GM12891 (cell line): Measurements from ENCODE around the gene MATN1.
"Not testable (repeated sequence)": the region's sequence is repeated elsewhere in the genome, so short reads cannot be mapped to it uniquely, and the experiment has no call there.

Source experiments
- DNase-seq: peaks from one replicate; pipeline ENCODE4 v3.0.0; 2011; ENCODE audit warnings: low spot score; ENCODE audit not compliant: insufficient read length
- FAIRE-seq: peaks from 2 replicates; lab custom pipeline; 2011; peaks lifted over from hg19 to GRCh38; lab: Jason Lieb, UNC
- PAX5 ChIP-seq: IDR thresholded peaks from 2 replicates; pipeline ENCODE4 v1.6.1; 2011; ENCODE audit warnings: low read length, moderate library complexity, mild to moderate bottlenecking; ENCODE audit not compliant: insufficient read depth, severe bottlenecking
- POLR2A ChIP-seq: IDR thresholded peaks from 2 replicates; pipeline ENCODE4 v1.6.1; 2011; ENCODE audit warnings: low read depth, low read length, control low read depth
- POLR2AphosphoS5 ChIP-seq: IDR thresholded peaks from 2 replicates; pipeline ENCODE4 v1.6.1; 2011; ENCODE audit warnings: low read depth, low read length, control low read depth
- POU2F2 ChIP-seq: IDR thresholded peaks from 2 replicates; pipeline ENCODE4 v1.6.1; 2011; ENCODE audit warnings: low read depth, mild to moderate bottlenecking, control low read depth, low read length, moderate library complexity
- SPI1 ChIP-seq: IDR thresholded peaks from 2 replicates; pipeline ENCODE4 v1.6.1; 2011; ENCODE audit warnings: low read depth, low read length, control low read depth
- TAF1 ChIP-seq: IDR thresholded peaks from 2 replicates; pipeline ENCODE4 v1.6.1; 2011; ENCODE audit warnings: low read depth, low read length, control low read depth

MATN1 gene

GRCh38 chr1:30692201-30692947 is 31.0 kb downstream of the MATN1 start:
- TF ChIP-seq POU2F2, result no peak
- TF ChIP-seq PAX5, result no peak
- no peak for TF ChIP-seq TAF1
- TF ChIP-seq POLR2A, result no peak
- TF ChIP-seq POLR2AphosphoS5, result no peak
- no peak for TF ChIP-seq SPI1
- DNase-seq (no peak), FAIRE-seq (no peak)

GRCh38 chr1:30691480-30691879 is 31.9 kb downstream of the MATN1 start:
- DNase-seq (no peak), FAIRE-seq (no peak)
- TF ChIP-seq POLR2A (no peak), PAX5 (no peak), POU2F2 (no peak), POLR2AphosphoS5 (no peak), TAF1 (no peak), SPI1 (no peak)

- TF ChIP-seq SPI1 (no peak), POLR2AphosphoS5 (no peak), TAF1 (no peak), POLR2A (no peak), POU2F2 (no peak), PAX5 (no peak)
- DNase-seq (no peak), FAIRE-seq (no peak)
Measured at GRCh38 chr1:30689901-30690645, 33.3 kb downstream of the MATN1 start.

GRCh38 chr1:30688920-30689794 is 34.2 kb downstream of the MATN1 start:
- DNase-seq (no peak), FAIRE-seq (no peak)
- no peak for TF ChIP-seq POLR2AphosphoS5

GRCh38 chr1:30688516-30688915 is 34.9 kb downstream of the MATN1 start:
- FAIRE-seq, DNase-seq: not testable (repeated sequence)

GRCh38 chr1:30687886-30688285 is 35.5 kb downstream of the MATN1 start:
- no peak for TF ChIP-seq POU2F2
- no peak for TF ChIP-seq POLR2AphosphoS5
- no peak for TF ChIP-seq POLR2A
- no peak for TF ChIP-seq SPI1
- no peak for TF ChIP-seq PAX5
- no peak for TF ChIP-seq TAF1
- no peak for FAIRE-seq
- DNase-seq, result no peak

GRCh38 chr1:30686236-30686935 is 37.0 kb downstream of the MATN1 start:
- DNase-seq, result no peak
- FAIRE-seq, result no peak
- TF ChIP-seq PAX5 (no peak), POLR2AphosphoS5 (no peak), TAF1 (no peak), POLR2A (no peak), POU2F2 (no peak), SPI1 (no peak)

GRCh38 chr1:30685796-30686165 is 37.6 kb downstream of the MATN1 start:
- TF ChIP-seq TAF1 (no peak), PAX5 (no peak), SPI1 (no peak), POLR2A (no peak), POLR2AphosphoS5 (no peak), POU2F2 (no peak)
- FAIRE-seq (no peak), DNase-seq (no peak)
